Measurements from ENCODE around the gene PPME1.

The PPME1 gene

DNA sequence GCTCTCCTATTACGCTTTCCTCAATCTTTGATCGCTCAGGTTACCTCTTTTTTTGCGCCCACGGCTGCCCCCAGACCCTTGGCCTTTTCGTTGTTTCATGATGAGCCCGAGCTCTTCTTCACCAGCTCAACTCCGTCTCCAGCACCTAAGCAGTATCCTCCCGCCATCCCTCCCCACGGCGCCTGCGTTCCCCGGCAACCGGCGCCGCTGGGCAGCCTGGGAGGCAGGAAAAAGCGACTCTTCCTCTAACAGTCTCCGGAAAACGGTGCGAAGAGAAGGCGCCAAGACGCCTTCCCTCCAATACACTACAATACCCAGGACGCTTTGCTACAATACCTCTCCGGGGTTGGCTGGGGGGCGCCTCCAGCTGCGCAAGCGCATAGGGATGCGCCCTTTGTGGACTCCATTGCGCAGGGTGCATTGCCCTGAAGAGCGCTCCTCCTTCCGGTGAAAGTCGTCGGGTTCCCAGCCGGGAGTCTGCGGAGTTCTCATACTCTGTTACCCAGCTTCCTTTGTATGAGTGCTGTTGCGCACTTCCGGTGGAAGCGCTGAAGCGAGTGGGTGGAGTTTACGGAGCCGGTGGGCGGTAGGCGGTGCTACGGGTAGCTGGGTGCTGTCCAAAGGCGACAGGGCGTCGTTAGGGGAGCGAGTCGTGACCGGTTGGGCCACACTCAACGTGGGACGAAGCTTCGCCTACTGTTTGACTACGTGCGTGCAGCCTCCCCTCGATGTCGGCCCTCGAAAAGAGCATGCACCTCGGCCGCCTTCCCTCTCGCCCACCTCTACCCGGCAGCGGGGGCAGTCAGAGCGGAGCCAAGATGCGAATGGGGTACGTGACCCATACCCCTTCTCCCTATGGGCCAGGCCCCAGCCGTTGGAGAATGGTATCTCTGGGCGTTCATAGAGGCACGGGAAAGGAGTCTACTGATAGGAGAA is at the start of gene PPME1, which contains the start of gene C2CD3 (continued):
- TF ChIP-seq, protein P1, sequence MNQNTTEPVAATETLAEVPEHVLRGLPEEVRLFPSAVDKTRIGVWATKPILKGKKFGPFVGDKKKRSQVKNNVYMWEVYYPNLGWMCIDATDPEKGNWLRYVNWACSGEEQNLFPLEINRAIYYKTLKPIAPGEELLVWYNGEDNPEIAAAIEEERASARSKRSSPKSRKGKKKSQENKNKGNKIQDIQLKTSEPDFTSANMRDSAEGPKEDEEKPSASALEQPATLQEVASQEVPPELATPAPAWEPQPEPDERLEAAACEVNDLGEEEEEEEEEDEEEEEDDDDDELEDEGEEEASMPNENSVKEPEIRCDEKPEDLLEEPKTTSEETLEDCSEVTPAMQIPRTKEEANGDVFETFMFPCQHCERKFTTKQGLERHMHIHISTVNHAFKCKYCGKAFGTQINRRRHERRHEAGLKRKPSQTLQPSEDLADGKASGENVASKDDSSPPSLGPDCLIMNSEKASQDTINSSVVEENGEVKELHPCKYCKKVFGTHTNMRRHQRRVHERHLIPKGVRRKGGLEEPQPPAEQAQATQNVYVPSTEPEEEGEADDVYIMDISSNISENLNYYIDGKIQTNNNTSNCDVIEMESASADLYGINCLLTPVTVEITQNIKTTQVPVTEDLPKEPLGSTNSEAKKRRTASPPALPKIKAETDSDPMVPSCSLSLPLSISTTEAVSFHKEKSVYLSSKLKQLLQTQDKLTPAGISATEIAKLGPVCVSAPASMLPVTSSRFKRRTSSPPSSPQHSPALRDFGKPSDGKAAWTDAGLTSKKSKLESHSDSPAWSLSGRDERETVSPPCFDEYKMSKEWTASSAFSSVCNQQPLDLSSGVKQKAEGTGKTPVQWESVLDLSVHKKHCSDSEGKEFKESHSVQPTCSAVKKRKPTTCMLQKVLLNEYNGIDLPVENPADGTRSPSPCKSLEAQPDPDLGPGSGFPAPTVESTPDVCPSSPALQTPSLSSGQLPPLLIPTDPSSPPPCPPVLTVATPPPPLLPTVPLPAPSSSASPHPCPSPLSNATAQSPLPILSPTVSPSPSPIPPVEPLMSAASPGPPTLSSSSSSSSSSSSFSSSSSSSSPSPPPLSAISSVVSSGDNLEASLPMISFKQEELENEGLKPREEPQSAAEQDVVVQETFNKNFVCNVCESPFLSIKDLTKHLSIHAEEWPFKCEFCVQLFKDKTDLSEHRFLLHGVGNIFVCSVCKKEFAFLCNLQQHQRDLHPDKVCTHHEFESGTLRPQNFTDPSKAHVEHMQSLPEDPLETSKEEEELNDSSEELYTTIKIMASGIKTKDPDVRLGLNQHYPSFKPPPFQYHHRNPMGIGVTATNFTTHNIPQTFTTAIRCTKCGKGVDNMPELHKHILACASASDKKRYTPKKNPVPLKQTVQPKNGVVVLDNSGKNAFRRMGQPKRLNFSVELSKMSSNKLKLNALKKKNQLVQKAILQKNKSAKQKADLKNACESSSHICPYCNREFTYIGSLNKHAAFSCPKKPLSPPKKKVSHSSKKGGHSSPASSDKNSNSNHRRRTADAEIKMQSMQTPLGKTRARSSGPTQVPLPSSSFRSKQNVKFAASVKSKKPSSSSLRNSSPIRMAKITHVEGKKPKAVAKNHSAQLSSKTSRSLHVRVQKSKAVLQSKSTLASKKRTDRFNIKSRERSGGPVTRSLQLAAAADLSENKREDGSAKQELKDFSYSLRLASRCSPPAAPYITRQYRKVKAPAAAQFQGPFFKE (tag by site-specific recombination; IDR thresholded peaks at IDR 0.05; ENCODE audit: borderline replicate concordance): no peak
- TF ChIP-seq GLIS2 (tag by site-specific recombination; IDR thresholded peaks at IDR 0.05): peak; percentile 74
- no peak for TF ChIP-seq ZBTB1 (tag by site-specific recombination; IDR thresholded peaks at IDR 0.05)
- TF ChIP-seq ZBTB7A (tag by site-specific recombination; IDR thresholded peaks at IDR 0.05; ENCODE audit: low read depth): no peak
- TF ChIP-seq ZNF548 (tag by site-specific recombination; IDR thresholded peaks at IDR 0.05): no peak
- peak; percentile 84 for TF ChIP-seq ZBTB8A (tag by site-specific recombination; IDR thresholded peaks at IDR 0.05)
- no peak for TF ChIP-seq ZNF561 (tag by site-specific recombination; IDR thresholded peaks at IDR 0.05; ENCODE audit: borderline replicate concordance)
- TF ChIP-seq EGR2 (tag by site-specific recombination; IDR thresholded peaks at IDR 0.05; ENCODE audit: low read depth): peak; percentile 96
- TF ChIP-seq, protein P2, sequence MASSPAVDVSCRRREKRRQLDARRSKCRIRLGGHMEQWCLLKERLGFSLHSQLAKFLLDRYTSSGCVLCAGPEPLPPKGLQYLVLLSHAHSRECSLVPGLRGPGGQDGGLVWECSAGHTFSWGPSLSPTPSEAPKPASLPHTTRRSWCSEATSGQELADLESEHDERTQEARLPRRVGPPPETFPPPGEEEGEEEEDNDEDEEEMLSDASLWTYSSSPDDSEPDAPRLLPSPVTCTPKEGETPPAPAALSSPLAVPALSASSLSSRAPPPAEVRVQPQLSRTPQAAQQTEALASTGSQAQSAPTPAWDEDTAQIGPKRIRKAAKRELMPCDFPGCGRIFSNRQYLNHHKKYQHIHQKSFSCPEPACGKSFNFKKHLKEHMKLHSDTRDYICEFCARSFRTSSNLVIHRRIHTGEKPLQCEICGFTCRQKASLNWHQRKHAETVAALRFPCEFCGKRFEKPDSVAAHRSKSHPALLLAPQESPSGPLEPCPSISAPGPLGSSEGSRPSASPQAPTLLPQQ (tag by site-specific recombination; IDR thresholded peaks at IDR 0.05): 0 out of 2 replicates have a peak, but pooled peaks have one; percentile 28
- TF ChIP-seq ZNF184 (tag by site-specific recombination; IDR thresholded peaks at IDR 0.05): no peak
- no peak for TF ChIP-seq ZNF621 (tag by site-specific recombination; IDR thresholded peaks at IDR 0.05)
- no peak for TF ChIP-seq ZNF211 (tag by site-specific recombination; IDR thresholded peaks at IDR 0.05; ENCODE audit: low read depth)
- TF ChIP-seq, protein P3, sequence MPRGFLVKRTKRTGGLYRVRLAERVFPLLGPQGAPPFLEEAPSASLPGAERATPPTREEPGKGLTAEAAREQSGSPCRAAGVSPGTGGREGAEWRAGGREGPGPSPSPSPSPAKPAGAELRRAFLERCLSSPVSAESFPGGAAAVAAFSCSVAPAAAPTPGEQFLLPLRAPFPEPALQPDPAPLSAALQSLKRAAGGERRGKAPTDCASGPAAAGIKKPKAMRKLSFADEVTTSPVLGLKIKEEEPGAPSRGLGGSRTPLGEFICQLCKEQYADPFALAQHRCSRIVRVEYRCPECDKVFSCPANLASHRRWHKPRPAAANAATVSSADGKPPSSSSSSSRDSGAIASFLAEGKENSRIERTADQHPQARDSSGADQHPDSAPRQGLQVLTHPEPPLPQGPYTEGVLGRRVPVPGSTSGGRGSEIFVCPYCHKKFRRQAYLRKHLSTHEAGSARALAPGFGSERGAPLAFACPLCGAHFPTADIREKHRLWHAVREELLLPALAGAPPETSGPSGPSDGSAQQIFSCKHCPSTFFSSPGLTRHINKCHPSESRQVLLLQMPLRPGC (tag by site-specific recombination; IDR thresholded peaks at IDR 0.05): no peak
- no peak for TF ChIP-seq MEIS1 (CRISPR knock-in tag; IDR thresholded peaks at IDR 0.05; ENCODE audit: borderline replicate concordance)
- TF ChIP-seq ZEB2 (tag by site-specific recombination; IDR thresholded peaks at IDR 0.05): peak; percentile 66; the same call in 1 of the 2 replicates
- TF ChIP-seq ZNF600 (tag by site-specific recombination; IDR thresholded peaks at IDR 0.05): peak; percentile 57; the same call in 1 of the 2 replicates
- TF ChIP-seq, protein P4, sequence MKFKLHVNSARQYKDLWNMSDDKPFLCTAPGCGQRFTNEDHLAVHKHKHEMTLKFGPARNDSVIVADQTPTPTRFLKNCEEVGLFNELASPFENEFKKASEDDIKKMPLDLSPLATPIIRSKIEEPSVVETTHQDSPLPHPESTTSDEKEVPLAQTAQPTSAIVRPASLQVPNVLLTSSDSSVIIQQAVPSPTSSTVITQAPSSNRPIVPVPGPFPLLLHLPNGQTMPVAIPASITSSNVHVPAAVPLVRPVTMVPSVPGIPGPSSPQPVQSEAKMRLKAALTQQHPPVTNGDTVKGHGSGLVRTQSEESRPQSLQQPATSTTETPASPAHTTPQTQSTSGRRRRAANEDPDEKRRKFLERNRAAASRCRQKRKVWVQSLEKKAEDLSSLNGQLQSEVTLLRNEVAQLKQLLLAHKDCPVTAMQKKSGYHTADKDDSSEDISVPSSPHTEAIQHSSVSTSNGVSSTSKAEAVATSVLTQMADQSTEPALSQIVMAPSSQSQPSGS (tag by site-specific recombination; IDR thresholded peaks at IDR 0.05; ENCODE audit: low read depth): no peak
- no peak for TF ChIP-seq ZNF654 (tag by site-specific recombination; IDR thresholded peaks at IDR 0.05; ENCODE audit: low read depth)
- TF ChIP-seq ZNF174 (tag by site-specific recombination; IDR thresholded peaks at IDR 0.05): no peak
- TF ChIP-seq ZNF785 (tag by site-specific recombination; IDR thresholded peaks at IDR 0.05): no peak
- TF ChIP-seq YY2 (tag by site-specific recombination; IDR thresholded peaks at IDR 0.05): peak; percentile 29; the same call in 1 of the 2 replicates
- TF ChIP-seq, protein P5, sequence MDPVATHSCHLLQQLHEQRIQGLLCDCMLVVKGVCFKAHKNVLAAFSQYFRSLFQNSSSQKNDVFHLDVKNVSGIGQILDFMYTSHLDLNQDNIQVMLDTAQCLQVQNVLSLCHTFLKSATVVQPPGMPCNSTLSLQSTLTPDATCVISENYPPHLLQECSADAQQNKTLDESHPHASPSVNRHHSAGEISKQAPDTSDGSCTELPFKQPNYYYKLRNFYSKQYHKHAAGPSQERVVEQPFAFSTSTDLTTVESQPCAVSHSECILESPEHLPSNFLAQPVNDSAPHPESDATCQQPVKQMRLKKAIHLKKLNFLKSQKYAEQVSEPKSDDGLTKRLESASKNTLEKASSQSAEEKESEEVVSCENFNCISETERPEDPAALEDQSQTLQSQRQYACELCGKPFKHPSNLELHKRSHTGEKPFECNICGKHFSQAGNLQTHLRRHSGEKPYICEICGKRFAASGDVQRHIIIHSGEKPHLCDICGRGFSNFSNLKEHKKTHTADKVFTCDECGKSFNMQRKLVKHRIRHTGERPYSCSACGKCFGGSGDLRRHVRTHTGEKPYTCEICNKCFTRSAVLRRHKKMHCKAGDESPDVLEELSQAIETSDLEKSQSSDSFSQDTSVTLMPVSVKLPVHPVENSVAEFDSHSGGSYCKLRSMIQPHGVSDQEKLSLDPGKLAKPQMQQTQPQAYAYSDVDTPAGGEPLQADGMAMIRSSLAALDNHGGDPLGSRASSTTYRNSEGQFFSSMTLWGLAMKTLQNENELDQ (tag by site-specific recombination; IDR thresholded peaks at IDR 0.05; ENCODE audit: low read depth): no peak
- peak; percentile 89 for TF ChIP-seq SCRT2 (tag by site-specific recombination; IDR thresholded peaks at IDR 0.05)
- TF ChIP-seq ZNF133 (tag by site-specific recombination; IDR thresholded peaks at IDR 0.05): no peak
- TF ChIP-seq ZNF521 (tag by site-specific recombination; IDR thresholded peaks at IDR 0.05): no peak
- no peak for TF ChIP-seq ZNF664 (tag by site-specific recombination; IDR thresholded peaks at IDR 0.05)
